ENCODE measurements around the gene FDXR. TPM values are rescaled to one million over a fixed set of nuclear protein-coding genes. Genes with fewer than 3 reads are reported as not detected.

The FDXR gene
- total and polyA plus RNA-seq, 2 donors (not counting 3 experiments of a cell fraction or from before 2014, with no cell fraction given) = 19.7 to 33.4 TPM

DNA sequence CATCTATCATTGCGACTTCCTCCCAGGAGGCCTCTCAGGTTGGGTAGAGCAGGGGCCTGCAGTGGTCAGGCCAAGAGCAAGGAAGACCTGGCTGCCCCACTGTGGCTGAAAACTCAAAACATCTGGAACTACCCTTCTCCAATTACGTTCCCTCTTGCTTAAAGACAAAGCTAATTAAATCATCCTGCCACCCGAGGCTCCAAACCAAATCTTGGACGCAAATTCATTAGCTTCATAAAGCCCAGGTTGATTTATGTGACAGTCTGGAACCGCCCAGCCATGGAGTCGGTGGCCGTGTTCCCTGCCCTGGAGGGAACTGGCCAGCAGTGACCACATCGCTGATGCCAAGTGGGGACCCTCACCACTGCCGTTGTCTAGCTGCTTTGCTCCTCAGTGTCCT, 34.5 kb downstream of the FDXR start:
- dilution Hi-C loops (cut with MboI; ENCODE audit: extremely low pct_ligation_motif_present, low sequenced_read_pairs) (no loop called here), intact Hi-C loops (cut with micrococcal nuclease) (no loop called here)
- no peaks in the 10 kb centered on the region for H3K36me3 ChIP-seq (ENCODE audit: control insufficient read depth in 2 of 2, extremely low read depth in 1 of 2, insufficient read depth in 2 of 2, low read length in 2 of 2)
- H2AFZ ChIP-seq (ENCODE audit: low read depth, low read length) = no peak overlapping the region
- H3K27me3 ChIP-seq (ENCODE audit: control insufficient read depth in 2 of 2, insufficient read depth in 2 of 2, low read length in 2 of 2) = no peaks in the 10 kb centered on the region
- ChIA-PET POLR2A (interaction anchor here (1.0 kb wide), 1 partner anchor 12 kb away, joined by 3 read pairs; no protein-coding TSS in a partner anchor), CTCF (interaction anchor here (1.0 to 11.7 kb wide), 2 partner anchors 16 to 23 kb away, joined by 3 to 227 read pairs; partner anchors contain the start of gene GRIN2C)
- no peak overlapping the region for H3K4me2 ChIP-seq (ENCODE audit: insufficient read depth, low read length)
- H3K4me3 ChIP-seq (replicated peaks in 1 of 3; ENCODE audit: insufficient read depth in 1 of 3, low read depth in 1 of 3, low read length in 3 of 3) = no peak overlapping the region
- TF ChIP-seq POLR2AphosphoS5 (IDR thresholded peaks at IDR 0.05; ENCODE audit: insufficient read depth, low read depth, low read length) (no peak), GATA2 (IDR thresholded peaks at IDR 0.05; ENCODE audit: insufficient read depth, insufficient read length, low read depth, low read length) (no peak), POLR2A (IDR thresholded peaks at IDR 0.05; ENCODE audit: low read depth, low read length) (no peak), MYC (IDR thresholded peaks at IDR 0.05; ENCODE audit: low read depth, low read length) (no peak), FOS (IDR thresholded peaks at IDR 0.05; ENCODE audit: borderline replicate concordance, insufficient read depth, low read length) (no peak), JUN (IDR thresholded peaks at IDR 0.05; ENCODE audit: borderline replicate concordance, insufficient read depth, insufficient read length, low read depth) (no peak), EZH2 (IDR thresholded peaks at IDR 0.05; ENCODE audit: borderline replicate concordance, low read depth, low read length, severe bottlenecking) (no peak)
- TF ChIP-seq, protein P1, sequence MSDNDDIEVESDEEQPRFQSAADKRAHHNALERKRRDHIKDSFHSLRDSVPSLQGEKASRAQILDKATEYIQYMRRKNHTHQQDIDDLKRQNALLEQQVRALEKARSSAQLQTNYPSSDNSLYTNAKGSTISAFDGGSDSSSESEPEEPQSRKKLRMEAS (IDR thresholded peaks at IDR 0.05; ENCODE audit: insufficient read depth, insufficient read length) = no peak
- TF ChIP-seq, protein P2, sequence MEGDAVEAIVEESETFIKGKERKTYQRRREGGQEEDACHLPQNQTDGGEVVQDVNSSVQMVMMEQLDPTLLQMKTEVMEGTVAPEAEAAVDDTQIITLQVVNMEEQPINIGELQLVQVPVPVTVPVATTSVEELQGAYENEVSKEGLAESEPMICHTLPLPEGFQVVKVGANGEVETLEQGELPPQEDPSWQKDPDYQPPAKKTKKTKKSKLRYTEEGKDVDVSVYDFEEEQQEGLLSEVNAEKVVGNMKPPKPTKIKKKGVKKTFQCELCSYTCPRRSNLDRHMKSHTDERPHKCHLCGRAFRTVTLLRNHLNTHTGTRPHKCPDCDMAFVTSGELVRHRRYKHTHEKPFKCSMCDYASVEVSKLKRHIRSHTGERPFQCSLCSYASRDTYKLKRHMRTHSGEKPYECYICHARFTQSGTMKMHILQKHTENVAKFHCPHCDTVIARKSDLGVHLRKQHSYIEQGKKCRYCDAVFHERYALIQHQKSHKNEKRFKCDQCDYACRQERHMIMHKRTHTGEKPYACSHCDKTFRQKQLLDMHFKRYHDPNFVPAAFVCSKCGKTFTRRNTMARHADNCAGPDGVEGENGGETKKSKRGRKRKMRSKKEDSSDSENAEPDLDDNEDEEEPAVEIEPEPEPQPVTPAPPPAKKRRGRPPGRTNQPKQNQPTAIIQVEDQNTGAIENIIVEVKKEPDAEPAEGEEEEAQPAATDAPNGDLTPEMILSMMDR (IDR thresholded peaks at IDR 0.05; ENCODE audit: extremely low read depth in 1 of 2, insufficient read depth in 1 of 2, low read depth in 1 of 2, low read length in 2 of 2) = no peak
- FAIRE-seq (no peak), DNase-seq (ENCODE audit: low read depth, low spot score) (no peak)
- TSS peak; percentile 19 for BruUV-seq (replicated peaks)
- no peak overlapping the region for H3K27ac ChIP-seq (ENCODE audit: insufficient read depth, low read depth, low read length)
- H3K4me1 ChIP-seq (ENCODE audit: control insufficient read depth, extremely low read depth, insufficient read depth, low read length) = no peaks in the 10 kb centered on the region
- no peaks in the 10 kb centered on the region for H4K20me1 ChIP-seq (replicated peaks; ENCODE audit: control insufficient read depth, extremely low read depth, insufficient read depth, low read length)
- no peaks in the 10 kb centered on the region for H3K79me2 ChIP-seq (ENCODE audit: control insufficient read depth, insufficient read depth, low read length)
- no peak overlapping the region for H3K9ac ChIP-seq (replicated peaks; ENCODE audit: extremely low read depth, insufficient read depth, low read length)
- no peaks in the 10 kb centered on the region for H3K9me3 ChIP-seq (replicated peaks; ENCODE audit: control insufficient read depth, insufficient read depth, low read length)
- H3K9me1 ChIP-seq (replicated peaks; ENCODE audit: control insufficient read depth, extremely low read depth, insufficient read depth, low read length) = no peaks in the 10 kb centered on the region

Measured in endothelial cell of umbilical vein (primary cell).